BLaER1 (cell line): Measurements from ENCODE around the gene DERA.
"Not testable (repeated sequence)": the region's sequence is repeated elsewhere in the genome, so short reads cannot be mapped to it uniquely, and the experiment has no call there.

Source experiments
- H3K27ac ChIP-seq: shearing (Covaris generic); formaldehyde crosslinking; 2 replicates; pipeline ENCODE4 v1.8.1; 2022
- H3K27me3 ChIP-seq: shearing (Covaris generic); formaldehyde crosslinking; 2 replicates; pipeline ENCODE4 v1.8.1; 2022
- H3K36me3 ChIP-seq: shearing (Covaris generic); formaldehyde crosslinking; 2 replicates; pipeline ENCODE4 v1.8.1; 2022
- H3K4me1 ChIP-seq: shearing (Covaris generic); formaldehyde crosslinking; 2 replicates; pipeline ENCODE4 v1.8.1; 2022
- H3K4me2 ChIP-seq: shearing (Covaris generic); formaldehyde crosslinking; 2 replicates; pipeline ENCODE4 v1.8.1; 2022
- H3K4me3 ChIP-seq: shearing (Covaris generic); formaldehyde crosslinking; 2 replicates; pipeline ENCODE4 v1.8.1; 2022
- H3K9ac ChIP-seq: shearing (Covaris generic); formaldehyde crosslinking; 2 replicates; pipeline ENCODE4 v1.8.1; 2022
- H3K9me3 ChIP-seq: shearing (Covaris generic); formaldehyde crosslinking; 2 replicates; pipeline ENCODE4 v1.8.1; 2022
- H4K20me1 ChIP-seq: shearing (Covaris generic); formaldehyde crosslinking; 2 replicates; pipeline ENCODE4 v1.8.1; 2022
- Cebpa-rat ChIP-seq: shearing (Covaris generic); IDR thresholded peaks from 2 replicates; pipeline ENCODE4 v1.8.1; 2022

Gene DERA

DNA sequence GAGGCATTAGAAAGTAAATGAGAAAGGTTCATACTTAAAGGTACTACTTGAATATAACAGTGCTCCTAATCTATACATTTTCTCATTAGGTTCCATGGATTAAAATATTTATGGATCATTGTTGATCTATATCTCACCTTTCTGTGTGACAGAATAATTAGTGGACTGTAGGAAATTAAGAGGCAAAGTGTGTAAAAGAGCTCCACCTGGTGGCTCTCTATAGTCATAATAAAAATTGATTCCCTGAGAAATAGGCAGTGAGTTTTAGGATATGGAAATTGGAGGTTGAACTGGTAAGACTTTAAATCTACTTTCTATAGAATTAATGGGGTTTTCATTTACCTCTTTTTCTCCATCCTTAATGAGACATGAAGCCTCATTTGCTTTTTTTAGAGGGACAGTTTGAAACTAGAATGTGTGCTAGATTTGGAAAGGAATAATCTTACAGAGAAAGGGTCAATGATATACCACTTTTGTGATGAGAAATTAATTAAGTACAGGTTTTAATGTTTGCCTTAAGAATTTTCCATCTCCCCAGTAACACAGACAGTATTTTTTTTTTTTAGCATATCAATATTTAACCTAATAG, 11.8 kb upstream of the DERA start:
- H3K9me3 ChIP-seq, result no peaks in the 10 kb centered on the region
- no peaks in the 10 kb centered on the region for H3K27me3 ChIP-seq
- no peak overlapping the region for H3K9ac ChIP-seq
- peaks cover 92% of the 10 kb centered on the region for H3K36me3 ChIP-seq
- no peak overlapping the region for H3K4me2 ChIP-seq
- peaks cover 33% of the 10 kb centered on the region for H4K20me1 ChIP-seq
- no peak overlapping the region for H3K27ac ChIP-seq
- H3K4me1 ChIP-seq, result no peaks in the 10 kb centered on the region
- no peak for TF ChIP-seq Cebpa-rat
- no peak overlapping the region for H3K4me3 ChIP-seq

- Histone ChIP-seq H3K36me3 (peaks cover 74% of the 10 kb centered on the region), H4K20me1 (no peaks in the 10 kb centered on the region), H3K4me2 (no peak overlapping the region), H3K4me3 (no peak overlapping the region), H3K9me3 (no peaks in the 10 kb centered on the region), H3K9ac (no peak overlapping the region), H3K4me1 (no peaks in the 10 kb centered on the region), H3K27me3 (no peaks in the 10 kb centered on the region), H3K27ac (no peak overlapping the region)
- TF ChIP-seq Cebpa-rat, result no peak
Observed at GRCh38 chr12:15904378-15904920, 6.7 kb upstream of the DERA start.

DNA sequence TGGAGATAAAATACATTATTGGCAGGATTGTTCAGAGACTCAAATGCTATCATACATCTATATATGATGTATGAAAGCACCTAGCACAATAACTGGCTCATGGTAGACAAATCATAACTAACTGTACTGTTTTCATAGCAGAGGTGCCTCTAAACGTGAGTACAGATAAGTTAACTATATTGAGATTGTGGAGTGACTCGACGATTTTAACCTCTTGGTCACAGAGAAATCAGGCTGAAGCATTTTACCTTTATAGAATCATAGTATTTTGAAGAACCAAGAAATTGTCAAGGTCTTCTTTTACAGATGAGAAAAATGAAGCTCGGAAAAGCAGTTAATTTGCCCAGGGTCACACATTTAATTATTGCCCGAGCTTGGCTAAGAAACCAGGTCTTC, 666 bp upstream of the DERA start:
- H3K9me3 ChIP-seq, result no peaks in the 10 kb centered on the region
- H3K9ac ChIP-seq, result peak overlapping the region; percentile 93; the same call in 1 of the 2 replicates

DNA sequence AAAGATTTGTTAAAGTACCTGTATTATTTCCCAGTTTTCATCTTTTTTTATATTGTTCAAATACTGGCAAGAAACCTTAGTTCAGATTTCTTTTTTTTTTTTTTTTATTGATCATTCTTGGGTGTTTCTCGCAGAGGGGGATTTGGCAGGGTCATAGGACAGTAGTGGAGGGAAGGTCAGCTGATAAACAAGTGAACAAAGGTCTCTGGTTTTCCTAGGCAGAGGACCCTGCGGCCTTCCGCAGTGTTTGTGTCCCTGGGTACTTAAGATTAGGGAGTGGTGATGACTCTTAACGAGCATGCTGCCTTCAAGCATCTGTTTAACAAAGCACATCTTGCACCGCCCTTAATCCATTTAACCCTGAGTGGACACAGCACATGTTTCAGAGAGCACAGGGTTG, 799 bp downstream of the DERA start:
- not testable (repeated sequence) for H3K27me3 ChIP-seq, H4K20me1 ChIP-seq, H3K36me3 ChIP-seq, H3K9me3 ChIP-seq
- peak overlapping the region; percentile 93 for H3K9ac ChIP-seq
- peak overlapping the region; percentile 78 for H3K4me2 ChIP-seq
- peaks cover 13% of the 10 kb centered on the region for H3K4me1 ChIP-seq
- peak overlapping the region; percentile 93 for H3K27ac ChIP-seq
- peak overlapping the region; percentile 79 for H3K4me3 ChIP-seq

More for the DNA sequence above, 666 bp upstream of the DERA start:
- H3K4me3 ChIP-seq, result peak overlapping the region; percentile 79
- H4K20me1 ChIP-seq, result no peaks in the 10 kb centered on the region
- peak overlapping the region; percentile 78 for H3K4me2 ChIP-seq
- H3K27me3 ChIP-seq, result no peaks in the 10 kb centered on the region
- H3K27ac ChIP-seq, result no peak overlapping the region
- H3K4me1 ChIP-seq, result peaks cover 13% of the 10 kb centered on the region
- TF ChIP-seq Cebpa-rat, result no peak
- peaks cover 17% of the 10 kb centered on the region for H3K36me3 ChIP-seq

GRCh38 chr12:15914131-15914530, 3.0 kb downstream of the DERA start:
- H3K36me3 ChIP-seq, H3K4me2 ChIP-seq, H3K9ac ChIP-seq, H3K27ac ChIP-seq, H3K27me3 ChIP-seq, H3K9me3 ChIP-seq, H3K4me3 ChIP-seq: not testable (repeated sequence)
- H4K20me1 ChIP-seq, result 0 out of 2 replicates have a peak, but pooled peaks cover 12% of the 10 kb centered on the region
- peaks cover 13% of the 10 kb centered on the region for H3K4me1 ChIP-seq

DNA sequence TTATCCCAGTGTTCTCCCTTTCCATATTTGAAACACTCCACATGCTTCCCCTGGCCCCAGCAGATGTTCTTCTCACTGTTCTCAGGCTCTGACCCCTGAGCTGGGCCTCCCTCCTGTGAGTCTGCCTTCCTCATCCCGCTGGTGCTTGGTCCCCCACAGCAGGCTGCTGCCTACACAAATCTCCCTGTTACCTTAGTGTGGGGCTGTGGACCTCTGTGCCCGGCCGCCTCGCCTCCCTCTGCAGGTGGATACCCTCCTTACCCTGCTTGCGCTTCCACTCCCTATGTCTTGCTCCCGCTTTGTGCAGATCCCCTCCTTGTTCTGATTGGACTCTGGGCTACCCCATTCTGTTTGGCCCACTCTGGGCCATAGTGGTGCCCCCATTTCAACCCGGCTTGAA, 6.9 kb downstream of the DERA start:
- Histone ChIP-seq H3K27ac (no peak overlapping the region), H3K9me3 (no peaks in the 10 kb centered on the region; the same call in 1 of the 2 replicates), H3K27me3 (no peaks in the 10 kb centered on the region), H4K20me1 (0 out of 2 replicates have a peak, but pooled peaks cover 19% of the 10 kb centered on the region), H3K36me3 (peaks cover 9% of the 10 kb centered on the region; the same call in 1 of the 2 replicates), H3K4me2 (no peak overlapping the region), H3K4me3 (no peak overlapping the region), H3K9ac (no peak overlapping the region), H3K4me1 (no peaks in the 10 kb centered on the region)
- no peak for TF ChIP-seq Cebpa-rat

- no peaks in the 10 kb centered on the region for H3K27me3 ChIP-seq
- no peak overlapping the region for H3K27ac ChIP-seq
- H3K9ac ChIP-seq, result no peak overlapping the region
Observed at GRCh38 chr12:15919418-15919817, 8.3 kb downstream of the DERA start.

DNA sequence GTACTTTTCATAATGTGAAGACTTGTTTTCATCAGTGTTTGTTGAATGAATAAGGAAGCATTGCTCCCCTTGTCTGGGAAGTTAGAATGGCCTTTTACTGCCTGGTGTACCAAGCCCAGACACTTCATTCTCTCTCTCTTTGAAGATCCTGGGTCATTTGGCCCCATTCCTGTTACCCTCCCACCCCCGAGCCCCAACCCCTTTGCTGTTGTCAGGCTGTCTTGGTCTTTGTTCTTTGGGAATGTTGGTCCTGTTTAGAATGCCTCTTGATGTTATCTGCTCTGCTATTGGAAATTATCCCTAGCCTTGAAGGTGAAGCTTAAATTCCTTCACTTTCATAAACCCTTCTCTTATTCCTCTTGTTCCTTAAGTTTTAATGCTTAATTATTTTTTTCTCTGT, 13.8 kb downstream of the DERA start:
- Histone ChIP-seq H3K9ac (no peak overlapping the region), H3K9me3 (peaks cover 7% of the 10 kb centered on the region; the same call in 1 of the 2 replicates), H3K27me3 (no peaks in the 10 kb centered on the region), H3K27ac (no peak overlapping the region), H3K4me1 (no peaks in the 10 kb centered on the region), H3K36me3 (no peaks in the 10 kb centered on the region), H3K4me3 (no peak overlapping the region), H3K4me2 (no peak overlapping the region), H4K20me1 (peaks cover 15% of the 10 kb centered on the region)
- no peak for TF ChIP-seq Cebpa-rat

More at GRCh38 chr12:15919418-15919817, 8.3 kb downstream of the DERA start:
- Histone ChIP-seq H3K9me3 (no peaks in the 10 kb centered on the region; the same call in 1 of the 2 replicates), H3K36me3 (peaks cover 9% of the 10 kb centered on the region; the same call in 1 of the 2 replicates), H4K20me1 (0 out of 2 replicates have a peak, but pooled peaks cover 19% of the 10 kb centered on the region), H3K4me2 (no peak overlapping the region), H3K4me3 (no peak overlapping the region), H3K4me1 (no peaks in the 10 kb centered on the region)
- no peak for TF ChIP-seq Cebpa-rat

DNA sequence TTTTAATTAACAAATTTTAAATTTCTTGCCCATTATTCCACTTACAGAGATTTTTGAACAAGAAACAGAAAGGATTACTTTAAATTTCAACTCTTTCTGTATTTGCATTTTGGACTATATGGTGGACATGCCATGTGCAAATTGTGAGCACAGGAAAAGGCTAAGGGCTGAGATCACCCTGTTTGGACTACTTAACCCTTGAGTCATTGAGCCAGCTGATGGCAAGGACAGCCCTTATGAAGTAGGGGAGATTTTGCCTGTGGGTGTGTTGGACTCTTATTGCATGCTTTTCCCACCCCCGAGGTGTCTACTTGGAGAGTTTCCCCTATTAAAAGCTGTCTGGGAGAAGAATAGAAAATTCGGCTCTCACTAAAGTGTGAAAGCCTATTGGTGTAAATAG, 17.2 kb downstream of the DERA start:
- Histone ChIP-seq H3K4me1 (peaks cover 8% of the 10 kb centered on the region), H3K4me2 (no peak overlapping the region), H3K4me3 (no peak overlapping the region)

GRCh38 chr12:15928870-15929571, 17.9 kb downstream of the DERA start:
- Histone ChIP-seq H3K9me3 (peaks cover 7% of the 10 kb centered on the region; the same call in 1 of the 2 replicates), H4K20me1 (peaks cover 8% of the 10 kb centered on the region), H3K27me3 (no peaks in the 10 kb centered on the region), H3K4me3 (no peak overlapping the region), H3K4me1 (peaks cover 8% of the 10 kb centered on the region), H3K4me2 (no peak overlapping the region), H3K36me3 (no peaks in the 10 kb centered on the region), H3K9ac (no peak overlapping the region), H3K27ac (no peak overlapping the region)
- TF ChIP-seq Cebpa-rat, result no peak

More for the DNA sequence above, 17.2 kb downstream of the DERA start:
- Histone ChIP-seq H4K20me1 (peaks cover 8% of the 10 kb centered on the region), H3K27ac (no peak overlapping the region), H3K9ac (no peak overlapping the region), H3K27me3 (no peaks in the 10 kb centered on the region), H3K9me3 (peaks cover 7% of the 10 kb centered on the region; the same call in 1 of the 2 replicates), H3K36me3 (no peaks in the 10 kb centered on the region)
- TF ChIP-seq Cebpa-rat, result no peak
